Measurements from ENCODE around the gene SNN.

SNN gene

DNA sequence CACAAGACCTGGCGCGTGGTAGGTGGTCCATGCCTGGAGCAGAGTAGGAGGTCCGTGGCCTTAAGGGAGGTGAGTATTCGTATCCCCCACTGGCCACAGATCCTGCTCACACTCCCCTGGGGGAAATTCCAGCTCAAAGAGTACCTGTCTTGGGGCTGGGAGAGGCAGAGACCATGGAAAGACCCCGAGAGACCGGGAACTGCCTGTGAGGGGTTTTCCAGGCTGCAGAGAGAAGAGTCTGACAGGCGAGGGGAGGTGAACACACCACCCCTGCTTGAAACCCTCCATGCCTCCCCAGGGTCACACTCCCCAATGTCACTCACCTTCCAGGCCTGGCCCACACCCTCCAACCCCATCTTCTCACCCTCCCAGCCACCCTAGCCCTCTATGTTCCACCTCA, 12.6 kb upstream of the SNN start:
- Histone ChIP-seq H3K4me1 (ENCODE audit: insufficient read depth, low read length, severe bottlenecking) (peaks cover 9% of the 10 kb centered on the region), H3K4me3 (ENCODE audit: low read depth, low read length, poor library complexity, severe bottlenecking) (no peak overlapping the region), H3F3A (ENCODE audit: insufficient read depth, low read length) (no peaks in the 10 kb centered on the region), H3K36me3 (ENCODE audit: insufficient read depth, low read length) (no peaks in the 10 kb centered on the region), H3K79me2 (ENCODE audit: insufficient read depth, low read length) (no peaks in the 10 kb centered on the region), H3K27me3 (ENCODE audit: insufficient read depth, low read length) (no peaks in the 10 kb centered on the region), H2AFZ (ENCODE audit: low read length) (no peak overlapping the region), H4K20me1 (ENCODE audit: insufficient read depth, low read length) (no peaks in the 10 kb centered on the region), H3K9me2 (ENCODE audit: low read depth, low read length) (no peaks in the 10 kb centered on the region), H3K4me2 (ENCODE audit: low read length) (no peak overlapping the region), H3K9ac (ENCODE audit: low read length) (no peak overlapping the region), H3K27ac (ENCODE audit: low read depth, low read length, poor library complexity, severe bottlenecking) (no peak overlapping the region), H3K9me3 (ENCODE audit: low read length) (no peaks in the 10 kb centered on the region)
- TF ChIP-seq EZH2 (IDR thresholded peaks at IDR 0.05; ENCODE audit: borderline replicate concordance, low read length): no peak
- TF ChIP-seq, protein P1, sequence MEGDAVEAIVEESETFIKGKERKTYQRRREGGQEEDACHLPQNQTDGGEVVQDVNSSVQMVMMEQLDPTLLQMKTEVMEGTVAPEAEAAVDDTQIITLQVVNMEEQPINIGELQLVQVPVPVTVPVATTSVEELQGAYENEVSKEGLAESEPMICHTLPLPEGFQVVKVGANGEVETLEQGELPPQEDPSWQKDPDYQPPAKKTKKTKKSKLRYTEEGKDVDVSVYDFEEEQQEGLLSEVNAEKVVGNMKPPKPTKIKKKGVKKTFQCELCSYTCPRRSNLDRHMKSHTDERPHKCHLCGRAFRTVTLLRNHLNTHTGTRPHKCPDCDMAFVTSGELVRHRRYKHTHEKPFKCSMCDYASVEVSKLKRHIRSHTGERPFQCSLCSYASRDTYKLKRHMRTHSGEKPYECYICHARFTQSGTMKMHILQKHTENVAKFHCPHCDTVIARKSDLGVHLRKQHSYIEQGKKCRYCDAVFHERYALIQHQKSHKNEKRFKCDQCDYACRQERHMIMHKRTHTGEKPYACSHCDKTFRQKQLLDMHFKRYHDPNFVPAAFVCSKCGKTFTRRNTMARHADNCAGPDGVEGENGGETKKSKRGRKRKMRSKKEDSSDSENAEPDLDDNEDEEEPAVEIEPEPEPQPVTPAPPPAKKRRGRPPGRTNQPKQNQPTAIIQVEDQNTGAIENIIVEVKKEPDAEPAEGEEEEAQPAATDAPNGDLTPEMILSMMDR (IDR thresholded peaks at IDR 0.05; ENCODE audit: low read length): no peak

DNA sequence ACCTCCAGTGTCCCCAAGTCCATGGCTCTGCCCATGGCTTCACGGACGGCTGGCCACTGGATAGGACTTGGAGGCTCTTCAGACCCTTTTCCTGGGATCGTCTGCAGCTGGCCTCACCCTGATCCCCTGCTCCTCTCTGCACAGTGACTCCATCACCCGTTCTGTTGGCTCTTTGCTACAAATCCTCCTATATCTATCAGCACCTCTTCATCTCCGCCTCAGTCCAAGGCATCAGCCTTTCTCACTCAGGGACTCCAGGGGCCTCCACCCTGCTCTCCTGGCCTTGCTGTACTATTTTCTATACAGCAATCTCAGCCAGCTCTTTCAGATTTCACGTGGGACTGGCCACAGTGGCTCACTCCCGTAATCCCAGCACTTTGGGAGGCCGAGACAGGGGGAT, 10.7 kb upstream of the SNN start:
- Histone ChIP-seq H4K20me1 (ENCODE audit: insufficient read depth, low read length) (no peaks in the 10 kb centered on the region), H2AFZ (ENCODE audit: low read length) (no peak overlapping the region), H3K4me1 (ENCODE audit: insufficient read depth, low read length, severe bottlenecking) (peaks cover 6% of the 10 kb centered on the region), H3K79me2 (ENCODE audit: insufficient read depth, low read length) (no peaks in the 10 kb centered on the region), H3K27ac (ENCODE audit: low read depth, low read length, poor library complexity, severe bottlenecking) (no peak overlapping the region), H3K9ac (ENCODE audit: low read length) (no peak overlapping the region), H3K27me3 (ENCODE audit: insufficient read depth, low read length) (no peaks in the 10 kb centered on the region), H3K4me2 (ENCODE audit: low read length) (no peak overlapping the region), H3F3A (ENCODE audit: insufficient read depth, low read length) (no peaks in the 10 kb centered on the region), H3K9me3 (ENCODE audit: low read length) (no peaks in the 10 kb centered on the region), H3K36me3 (ENCODE audit: insufficient read depth, low read length) (no peaks in the 10 kb centered on the region), H3K4me3 (ENCODE audit: low read depth, low read length, poor library complexity, severe bottlenecking) (no peak overlapping the region), H3K9me2 (ENCODE audit: low read depth, low read length) (no peaks in the 10 kb centered on the region)
- TF ChIP-seq, protein P1 (IDR thresholded peaks at IDR 0.05; ENCODE audit: low read length): no peak
- no peak for TF ChIP-seq EZH2 (IDR thresholded peaks at IDR 0.05; ENCODE audit: borderline replicate concordance, low read length)

DNA sequence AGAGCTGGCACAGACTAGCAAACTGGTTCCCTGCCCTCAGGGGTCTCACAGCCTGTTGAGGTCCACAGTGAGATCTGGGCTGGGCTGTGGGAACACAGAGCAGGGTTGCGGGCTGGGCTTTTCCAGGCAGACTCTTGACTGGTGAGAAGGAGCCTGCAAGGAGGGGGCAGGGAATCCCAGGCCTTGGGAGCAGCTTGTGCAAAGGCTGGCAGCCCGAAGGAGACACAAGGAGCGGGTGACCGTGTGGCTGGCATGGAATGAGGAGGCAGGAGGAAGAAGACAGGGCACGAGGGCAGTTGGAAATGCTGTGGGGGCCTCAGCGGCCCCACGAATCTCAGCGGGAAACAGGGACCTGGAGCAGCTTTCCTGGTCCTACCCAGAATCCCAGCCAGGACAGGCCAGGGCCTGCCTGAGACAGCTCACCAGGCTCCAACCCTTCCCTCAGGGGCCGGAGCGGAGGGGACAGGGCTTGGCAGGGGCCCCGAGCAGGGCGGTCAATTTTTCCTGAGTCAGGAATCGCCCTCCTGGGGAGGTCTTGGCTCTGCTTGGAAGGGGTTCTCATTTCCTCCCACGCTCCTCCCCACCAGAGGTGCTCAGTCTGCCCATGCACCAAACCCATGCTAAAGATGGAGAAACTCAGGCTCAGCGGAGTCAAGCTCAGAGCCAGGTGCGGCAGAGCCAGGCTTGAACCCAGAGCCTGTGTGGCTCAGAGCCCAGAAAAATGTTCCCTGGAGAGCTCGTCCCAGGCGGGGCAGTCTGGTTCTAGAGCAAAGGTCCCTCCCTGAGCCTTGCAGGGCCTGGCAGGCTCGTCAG, 9.2 kb upstream of the SNN start:
- Histone ChIP-seq H3K79me2 (ENCODE audit: insufficient read depth, low read length) (no peaks in the 10 kb centered on the region), H3K9ac (ENCODE audit: low read length) (no peak overlapping the region), H3K27me3 (ENCODE audit: insufficient read depth, low read length) (no peaks in the 10 kb centered on the region), H3K4me1 (ENCODE audit: insufficient read depth, low read length, severe bottlenecking) (peaks cover 12% of the 10 kb centered on the region), H3K4me3 (ENCODE audit: low read depth, low read length, poor library complexity, severe bottlenecking) (no peak overlapping the region), H3F3A (ENCODE audit: insufficient read depth, low read length) (no peaks in the 10 kb centered on the region), H3K4me2 (ENCODE audit: low read length) (no peak overlapping the region), H3K9me3 (ENCODE audit: low read length) (no peaks in the 10 kb centered on the region), H2AFZ (ENCODE audit: low read length) (no peak overlapping the region), H4K20me1 (ENCODE audit: insufficient read depth, low read length) (no peaks in the 10 kb centered on the region), H3K36me3 (ENCODE audit: insufficient read depth, low read length) (no peaks in the 10 kb centered on the region), H3K9me2 (ENCODE audit: low read depth, low read length) (no peaks in the 10 kb centered on the region), H3K27ac (ENCODE audit: low read depth, low read length, poor library complexity, severe bottlenecking) (no peak overlapping the region)
- TF ChIP-seq, protein P1 (IDR thresholded peaks at IDR 0.05; ENCODE audit: low read length): no peak
- TF ChIP-seq EZH2 (IDR thresholded peaks at IDR 0.05; ENCODE audit: borderline replicate concordance, low read length): no peak
